ENCODE results near the gene CDR2. TPM values are rescaled to one million over a fixed set of nuclear protein-coding genes. Genes with fewer than 3 reads are reported as not detected.

The CDR2 gene
- total RNA-seq, 1 donor from 2014 or later, result 6.8 TPM

DNA sequence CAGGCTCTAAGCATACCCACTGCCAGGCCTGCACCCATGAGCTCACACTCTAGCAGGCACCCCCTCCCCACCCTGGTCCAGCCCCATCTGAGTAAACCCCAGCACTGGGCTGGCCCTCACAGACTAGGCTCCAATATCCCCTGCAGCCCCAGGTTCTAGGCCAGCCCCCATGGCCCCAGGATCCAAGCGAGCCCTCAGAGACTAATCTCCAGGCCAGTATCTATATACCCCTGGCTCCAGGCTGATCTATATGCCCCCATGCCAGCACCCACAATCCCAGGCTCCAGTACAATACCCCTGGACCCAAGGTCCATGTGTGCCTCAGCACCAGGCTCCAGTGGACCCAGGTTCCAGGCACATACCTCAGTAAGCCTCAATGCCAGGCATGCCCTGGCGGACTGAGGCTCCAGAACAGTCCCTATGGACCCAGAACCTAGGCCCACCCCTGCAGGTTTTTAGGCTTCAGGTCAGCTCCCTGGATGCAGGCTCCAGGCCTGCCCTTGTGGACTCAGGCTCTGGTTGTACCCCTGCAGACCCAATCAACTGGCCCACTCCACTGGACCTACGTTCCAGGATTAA lies 38.7 kb downstream of the CDR2 start:
- intact Hi-C loops (cut with micrococcal nuclease), result no loop called here
- TF ChIP-seq CTCF (IDR thresholded peaks at IDR 0.05; ENCODE audit: borderline replicate concordance), result no peak
- Histone ChIP-seq H3K4me1 (no peaks in the 10 kb centered on the region), H3K4me3 (no peak overlapping the region), H3K36me3 (peaks cover 65% of the 10 kb centered on the region), H3K9me3 (replicated peaks) (peaks cover 29% of the 10 kb centered on the region), H3K27me3 (ENCODE audit: low read depth) (no peaks in the 10 kb centered on the region), H3K27ac (replicated peaks) (no peak overlapping the region)
- no peak for DNase-seq

DNA sequence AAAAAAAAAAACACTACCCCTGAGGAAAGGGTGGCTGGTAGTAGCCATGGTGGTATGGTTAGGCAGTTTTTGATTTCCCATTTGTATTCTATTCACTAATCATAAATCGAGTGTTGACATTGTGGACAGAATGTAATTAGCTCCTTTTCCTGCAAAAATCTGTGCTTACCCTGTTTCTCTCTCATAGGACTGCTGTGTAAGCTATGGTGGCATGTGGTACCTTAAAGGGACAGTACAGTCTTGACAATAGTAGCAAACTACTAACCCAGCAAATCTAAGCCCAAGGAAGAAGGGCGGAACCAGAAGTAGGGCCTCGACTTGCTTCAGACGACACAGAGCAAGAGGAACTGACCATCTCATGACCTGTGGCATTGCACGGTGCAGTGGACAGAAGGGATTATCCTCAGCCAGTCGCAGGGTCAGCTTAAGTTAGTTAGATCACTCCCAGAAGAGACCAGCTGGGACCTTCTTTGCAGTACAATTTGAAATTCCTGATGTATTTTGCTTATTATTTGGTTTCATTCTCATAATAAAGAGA lies 40.9 kb downstream of the CDR2 start:
- Histone ChIP-seq H3K9me3 (replicated peaks) (peaks cover 23% of the 10 kb centered on the region), H3K4me3 (no peak overlapping the region), H3K27ac (replicated peaks) (no peak overlapping the region), H3K27me3 (ENCODE audit: low read depth) (no peaks in the 10 kb centered on the region), H3K4me1 (peaks cover 6% of the 10 kb centered on the region), H3K36me3 (peaks cover 86% of the 10 kb centered on the region)
- no peak for TF ChIP-seq CTCF (IDR thresholded peaks at IDR 0.05; ENCODE audit: borderline replicate concordance)
- intact Hi-C loops (cut with micrococcal nuclease), result no loop called here
- no peak for DNase-seq

DNA sequence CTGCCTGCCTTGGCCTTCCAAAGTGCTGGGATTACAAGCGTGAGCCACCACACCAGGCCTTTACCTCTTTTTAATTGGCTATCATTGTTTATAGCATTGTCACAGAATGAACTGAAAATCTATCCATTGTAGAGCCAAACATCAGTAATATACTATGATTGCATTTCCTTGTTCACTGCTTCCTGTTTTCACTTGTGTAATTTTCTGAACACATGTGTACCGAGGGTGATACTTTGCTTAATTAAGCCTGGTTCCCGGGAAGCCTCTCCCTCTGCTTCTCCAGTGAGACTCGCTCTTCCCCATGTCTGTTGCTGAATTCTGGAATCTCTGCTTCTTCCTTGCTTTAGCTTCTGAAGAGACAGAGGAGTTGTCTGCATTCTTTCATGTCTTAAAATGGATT lies 44.1 kb downstream of the CDR2 start:
- no peak for TF ChIP-seq CTCF (IDR thresholded peaks at IDR 0.05; ENCODE audit: borderline replicate concordance)

GRCh38 chr16:22329199-22329695 lies 45.2 kb downstream of the CDR2 start:
- H3K27me3 ChIP-seq (ENCODE audit: low read depth), result no peaks in the 10 kb centered on the region
- H3K4me3 ChIP-seq, result no peak overlapping the region
- no peak overlapping the region for H3K27ac ChIP-seq (replicated peaks)
- H3K36me3 ChIP-seq, result peaks cover 98% of the 10 kb centered on the region
- H3K4me1 ChIP-seq, result peaks cover 15% of the 10 kb centered on the region
- intact Hi-C loops (cut with micrococcal nuclease), result no loop called here
- H3K9me3 ChIP-seq (replicated peaks), result no peaks in the 10 kb centered on the region
- TF ChIP-seq CTCF (IDR thresholded peaks at IDR 0.05; ENCODE audit: borderline replicate concordance), result no peak
- no peak for DNase-seq

More for the DNA sequence above, 44.1 kb downstream of the CDR2 start:
- no peaks in the 10 kb centered on the region for H3K9me3 ChIP-seq (replicated peaks)
- H3K27me3 ChIP-seq (ENCODE audit: low read depth), result no peaks in the 10 kb centered on the region
- intact Hi-C loops (cut with micrococcal nuclease), result no loop called here
- peaks cover 98% of the 10 kb centered on the region for H3K36me3 ChIP-seq
- peaks cover 15% of the 10 kb centered on the region for H3K4me1 ChIP-seq
- no peak for DNase-seq
- no peak overlapping the region for H3K4me3 ChIP-seq
- no peak overlapping the region for H3K27ac ChIP-seq (replicated peaks)

GRCh38 chr16:22328081-22328725 lies 46.2 kb downstream of the CDR2 start:
- H3K9me3 ChIP-seq (replicated peaks), result no peaks in the 10 kb centered on the region
- peaks cover 15% of the 10 kb centered on the region for H3K4me1 ChIP-seq
- no peak overlapping the region for H3K27ac ChIP-seq (replicated peaks)
- H3K36me3 ChIP-seq, result peaks cover 95% of the 10 kb centered on the region
- no peaks in the 10 kb centered on the region for H3K27me3 ChIP-seq (ENCODE audit: low read depth)
- H3K4me3 ChIP-seq, result no peak overlapping the region
- no peak for TF ChIP-seq CTCF (IDR thresholded peaks at IDR 0.05; ENCODE audit: borderline replicate concordance)
- intact Hi-C loops (cut with micrococcal nuclease), result no loop called here
- no peak for DNase-seq
